H1 (cell line): ENCODE results near the gene CADM1. TPM values are rescaled to one million over a fixed set of nuclear protein-coding genes. Genes with fewer than 3 reads are reported as not detected.

Experiments used
- KDM4A ChIP-seq: IDR thresholded peaks from one replicate; pipeline ENCODE4 v1.7.1; 2012; ENCODE audit warnings: low read depth, mild to moderate bottlenecking, moderate library complexity, low read length, inconsistent platforms; ENCODE audit not compliant: severe bottlenecking
- polyA plus RNA-seq, 7 experiments: library from polyadenylated mRNA; depleted of rRNA in 3 of 7; stranded (reverse) in 5 of 7; unstranded in 2 of 7; fragments of >200 nt in 5 of 7; fragments of 200-250 nt in 2 of 7; gene quantifications; 1 replicate in 5 of 7; 2 replicates in 1 of 7; 4 replicates in 1 of 7; pipeline versions ENCODE4 v1.2.1 to v1.2.3, GENCODE V29; 2011 to 2013; ENCODE audit warnings: missing spikeins in 2 of 7, mixed read lengths in 2 of 7
- total RNA-seq: library from RNA; stranded (reverse); fragmentation: NEBNext Ultra II Directional; extraction: Animal tissue kit (Norgen Biotek cat#: 25700); gene quantifications from 2 replicates; pipeline ENCODE4 v1.2.1, GENCODE V29; 2021

CADM1 gene
- total and polyA plus RNA-seq, 2 of the 8 experiments (the other 6 are each of a cell fraction or from before 2014, with no cell fraction given), result 8.3 to 25.3 TPM

GRCh38 chr11:115280775-115281174 lies 223.4 kb downstream of the CADM1 start (continued):
- no peak for TF ChIP-seq KDM4A
